Measurements from ENCODE around the gene WASL.

WASL gene

GRCh38 chr7:123747620-123748141, 1.1 kb downstream of the WASL start:
- Histone ChIP-seq H3K4me1 (peaks cover 0 to 74% (median 42%) of the 10 kb centered on the region in 4 donors), H3K9me3 (no peaks in the 10 kb centered on the region), H3K27me3 (no peaks in the 10 kb centered on the region), H3K4me3 (peak overlapping the region; percentile 77 to 98), H3K36me3 (peaks cover 0 to 3% (median 0%) of the 10 kb centered on the region in 3 donors), H3K27ac (peak overlapping the region; percentile 98 to 99)
- intact Hi-C loops (cut with DNase I; ENCODE audit: low total_unique reads) = loop anchor here (5.0 kb wide), 1 partner anchor 45 kb away; no protein-coding TSS in a partner anchor
- TF ChIP-seq CTCF (IDR thresholded peaks at IDR 0.05) = no peak
- peak; percentile 62 to 70 for DNase-seq

- H3K9me3 ChIP-seq = no peaks in the 10 kb centered on the region
- H3K27ac ChIP-seq = peak overlapping the region; percentile 98 to 99
- no peak for DNase-seq
- peak overlapping the region; percentile 77 to 98 for H3K4me3 ChIP-seq
- H3K27me3 ChIP-seq = no peaks in the 10 kb centered on the region
- H3K4me1 ChIP-seq = peaks cover 0 to 75% (median 38%) of the 10 kb centered on the region in 4 donors
- H3K36me3 ChIP-seq = peaks cover 0 to 3% (median 0%) of the 10 kb centered on the region in 3 donors
- no peak for TF ChIP-seq CTCF (IDR thresholded peaks at IDR 0.05)
- intact Hi-C loops (cut with DNase I; ENCODE audit: low total_unique reads) = loop anchor here (5.0 kb wide), 1 partner anchor 45 kb away; no protein-coding TSS in a partner anchor
These were observed 1.8 kb downstream of the WASL start for GRCh38 chr7:123746931-123747488.

- TF ChIP-seq CTCF (IDR thresholded peaks at IDR 0.05) = no peak
- Histone ChIP-seq H3K4me1 (peaks cover 0 to 74% (median 37%) of the 10 kb centered on the region in 4 donors), H3K4me3 (peak overlapping the region; percentile 77 to 98), H3K27me3 (no peaks in the 10 kb centered on the region), H3K36me3 (peaks cover 0 to 3% (median 0%) of the 10 kb centered on the region in 3 donors), H3K9me3 (no peaks in the 10 kb centered on the region), H3K27ac (peak overlapping the region; percentile 13 to 34)
- intact Hi-C loops (cut with DNase I; ENCODE audit: low total_unique reads) = loop anchor here (5.0 kb wide), 1 partner anchor 44 kb away; no protein-coding TSS in a partner anchor
- no peak for DNase-seq
These were observed 2.7 kb downstream of the WASL start for GRCh38 chr7:123746055-123746454.

GRCh38 chr7:123745437-123745836, 3.4 kb downstream of the WASL start:
- DNase-seq = no peak
- no peak overlapping the region for H3K4me3 ChIP-seq
- no peaks in the 10 kb centered on the region for H3K27me3 ChIP-seq
- intact Hi-C loops (cut with DNase I; ENCODE audit: low total_unique reads) = loop anchor here (5.0 kb wide), 1 partner anchor 43 kb away; no protein-coding TSS in a partner anchor
- H3K4me1 ChIP-seq = peaks cover 0 to 74% (median 41%) of the 10 kb centered on the region in 4 donors
- H3K27ac ChIP-seq = peak overlapping the region in 1 of 2 donors; percentile 34
- peaks cover 0 to 3% (median 0%) of the 10 kb centered on the region in 3 donors for H3K36me3 ChIP-seq
- TF ChIP-seq CTCF (IDR thresholded peaks at IDR 0.05) = no peak
- H3K9me3 ChIP-seq = no peaks in the 10 kb centered on the region

- no peak for DNase-seq
- no peak for TF ChIP-seq CTCF (IDR thresholded peaks at IDR 0.05)
- H3K4me3 ChIP-seq = no peak overlapping the region
- H3K36me3 ChIP-seq = peaks cover 0 to 3% (median 0%) of the 10 kb centered on the region in 3 donors
- no peak overlapping the region for H3K27ac ChIP-seq
- H3K9me3 ChIP-seq = no peaks in the 10 kb centered on the region
- intact Hi-C loops (cut with DNase I; ENCODE audit: low total_unique reads) = no loop called here
- peaks cover 0 to 74% (median 39%) of the 10 kb centered on the region in 4 donors for H3K4me1 ChIP-seq
- no peaks in the 10 kb centered on the region for H3K27me3 ChIP-seq
These were observed 4.4 kb downstream of the WASL start for GRCh38 chr7:123744416-123744815.

Measured in tibial artery (tissue), 4 donors.